ENCODE measurements around the gene CTRB1.

The CTRB1 gene

DNA sequence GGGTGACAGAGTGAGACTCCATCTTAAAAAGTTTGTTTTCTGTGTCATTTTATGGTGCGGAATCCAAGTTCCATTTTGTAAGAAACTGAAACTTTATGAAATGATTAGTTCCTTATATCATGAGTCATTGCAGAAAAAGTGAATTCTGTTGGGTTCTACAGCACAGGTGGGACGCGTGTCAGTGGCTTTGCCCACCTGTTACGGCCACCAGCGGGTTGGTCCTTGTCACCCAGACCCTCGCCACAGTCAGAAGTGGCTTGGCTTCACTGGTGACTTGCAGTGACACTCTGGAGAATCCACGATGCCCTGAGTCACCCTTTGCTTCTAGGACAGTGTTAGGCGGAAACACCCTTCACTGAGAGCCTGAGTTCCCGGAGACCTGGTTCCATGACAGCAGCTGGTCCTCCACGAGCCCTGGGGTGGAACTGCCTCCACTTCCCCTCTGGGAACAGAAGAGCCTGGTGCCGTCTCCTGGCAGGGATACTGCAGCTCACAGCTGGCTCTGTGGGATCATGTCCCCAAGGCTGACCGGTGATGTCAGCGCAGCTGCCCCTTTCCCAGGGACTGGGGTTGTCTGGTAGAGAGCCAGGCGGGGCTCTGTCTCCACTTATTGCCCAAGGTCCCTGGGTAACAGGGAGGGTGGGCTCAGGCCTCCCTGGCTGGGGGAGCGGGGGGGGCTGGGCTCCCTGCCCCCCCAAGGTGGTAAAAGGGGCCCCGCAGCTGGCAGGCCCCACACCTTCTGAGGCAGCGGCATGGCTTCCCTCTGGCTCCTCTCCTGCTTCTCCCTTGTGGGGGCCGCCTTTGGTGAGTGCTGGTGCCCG is at the start of gene CTRB1:
Gene CTRB1, plus strand, starts transcription at position 733 of the 821 bp plus-strand sequence. Its CDS starts 20 bp downstream, at position 753.
- DNase-seq = no peak

DNA sequence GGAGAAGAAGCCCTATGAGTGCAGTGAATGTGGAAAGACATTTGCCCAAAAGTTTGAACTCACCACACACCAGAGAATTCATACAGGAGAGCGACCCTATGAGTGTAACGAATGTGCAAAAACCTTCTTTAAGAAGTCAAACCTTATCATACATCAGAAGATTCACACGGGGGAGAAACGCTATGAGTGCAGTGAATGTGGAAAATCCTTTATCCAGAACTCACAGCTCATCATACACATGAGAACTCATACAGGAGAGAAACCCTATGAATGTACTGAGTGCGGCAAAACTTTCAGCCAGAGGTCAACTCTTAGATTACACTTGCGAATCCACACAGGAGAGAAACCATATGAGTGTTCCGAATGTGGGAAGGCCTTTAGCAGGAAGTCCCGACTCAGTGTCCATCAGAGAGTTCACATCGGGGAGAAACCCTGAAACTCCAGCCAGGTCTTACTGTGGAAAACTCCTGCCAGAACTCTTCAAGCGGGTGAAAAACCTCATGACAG is 48.8 kb upstream of the CTRB1 start:
- no peak for DNase-seq

DNA sequence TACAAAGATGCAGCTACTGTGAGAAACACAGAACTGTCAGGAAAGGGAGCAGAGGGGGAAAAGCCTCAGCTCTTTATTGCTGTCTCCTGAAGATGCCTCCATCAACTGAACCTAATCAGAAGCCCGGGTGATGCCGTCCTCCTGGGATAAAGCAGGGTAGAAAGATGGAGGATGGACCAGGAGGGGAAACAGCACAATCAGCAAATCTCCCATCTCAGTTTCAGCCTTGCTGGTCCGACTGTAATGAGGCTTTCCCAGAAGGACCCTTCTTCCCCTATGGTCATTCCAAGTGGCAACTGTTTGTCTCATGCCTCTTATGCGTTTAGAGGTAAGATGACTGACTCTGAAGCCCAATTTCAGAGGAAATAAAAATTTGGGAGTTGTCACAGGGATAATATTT is 46.2 kb upstream of the CTRB1 start:
- no peak for DNase-seq

DNA sequence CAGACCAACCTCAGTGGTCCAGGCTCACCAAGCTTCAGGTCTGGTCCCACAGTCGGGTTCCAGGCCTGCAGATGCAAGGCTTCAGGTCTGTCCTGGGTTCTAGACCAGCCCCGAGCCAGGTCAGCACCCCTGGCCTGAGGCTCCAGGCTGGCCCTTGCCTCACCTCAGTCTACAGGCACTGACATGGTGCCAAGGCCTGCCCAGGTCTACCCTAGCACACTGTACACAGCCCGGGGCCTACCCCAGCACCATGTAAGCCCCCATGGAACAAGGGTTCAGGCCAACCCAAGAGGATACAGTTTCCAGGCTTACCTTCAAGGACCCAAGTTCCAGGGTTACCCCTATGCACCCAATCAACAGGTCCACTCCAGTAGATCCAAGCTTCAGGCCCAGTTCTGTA is 43.7 kb upstream of the CTRB1 start:
- no peak for DNase-seq

DNA sequence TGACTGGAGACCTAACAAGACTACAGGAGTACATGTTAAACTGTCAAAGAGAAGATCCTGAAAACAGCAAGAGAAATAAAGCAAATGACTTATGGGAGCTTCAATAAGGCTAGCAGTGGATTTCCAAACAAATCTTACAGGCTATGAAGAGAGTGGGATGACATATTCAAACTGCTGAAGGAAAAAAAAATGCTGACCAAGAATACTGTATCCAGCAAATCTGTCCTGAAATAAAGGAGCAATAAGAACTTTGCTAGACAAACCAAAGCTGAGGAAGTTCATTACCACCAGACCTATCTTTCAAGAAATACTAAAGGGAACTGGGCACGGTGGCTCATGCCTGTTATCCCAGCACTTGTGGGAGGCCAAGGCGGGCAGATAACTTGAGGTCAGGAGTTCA is 41.9 kb upstream of the CTRB1 start:
- no peak for DNase-seq

DNA sequence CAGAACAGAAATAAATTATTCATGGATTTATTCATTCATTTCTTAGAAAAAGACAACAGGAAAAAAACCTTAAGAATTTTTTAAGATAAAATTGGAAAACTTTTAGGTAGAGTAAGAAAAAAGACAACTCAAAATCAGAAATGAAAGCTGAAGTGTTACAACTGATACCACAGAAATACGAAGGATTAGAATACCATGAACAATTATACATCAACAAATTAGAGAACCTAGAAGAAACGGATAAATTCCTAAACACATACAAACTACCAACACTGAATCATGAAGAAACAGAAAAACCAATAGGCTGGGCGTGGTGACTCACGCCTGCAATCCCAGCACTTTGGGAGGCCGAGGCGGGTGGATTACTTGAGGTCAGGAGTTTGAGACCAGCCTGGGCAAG is 39.6 kb upstream of the CTRB1 start:
- DNase-seq = no peak

DNA sequence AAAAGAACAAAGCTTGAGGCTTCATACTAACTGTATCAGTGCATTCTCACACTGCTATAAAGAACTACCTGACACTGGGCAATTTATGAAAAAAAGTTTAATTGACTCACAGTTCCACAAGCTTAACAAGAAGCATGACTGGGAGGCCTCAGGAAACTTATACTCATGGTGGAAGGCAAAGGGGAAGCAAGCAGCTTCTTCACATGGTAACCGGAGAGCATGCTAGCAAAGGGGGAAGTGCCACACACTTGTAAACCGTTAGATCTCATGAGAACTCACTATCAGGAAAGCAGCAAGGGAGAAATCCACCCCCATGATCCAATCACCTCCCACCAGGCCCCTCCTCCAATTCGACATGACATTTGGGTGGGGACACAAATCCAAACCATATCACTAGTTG is 37.2 kb upstream of the CTRB1 start:
- DNase-seq = no peak

DNA sequence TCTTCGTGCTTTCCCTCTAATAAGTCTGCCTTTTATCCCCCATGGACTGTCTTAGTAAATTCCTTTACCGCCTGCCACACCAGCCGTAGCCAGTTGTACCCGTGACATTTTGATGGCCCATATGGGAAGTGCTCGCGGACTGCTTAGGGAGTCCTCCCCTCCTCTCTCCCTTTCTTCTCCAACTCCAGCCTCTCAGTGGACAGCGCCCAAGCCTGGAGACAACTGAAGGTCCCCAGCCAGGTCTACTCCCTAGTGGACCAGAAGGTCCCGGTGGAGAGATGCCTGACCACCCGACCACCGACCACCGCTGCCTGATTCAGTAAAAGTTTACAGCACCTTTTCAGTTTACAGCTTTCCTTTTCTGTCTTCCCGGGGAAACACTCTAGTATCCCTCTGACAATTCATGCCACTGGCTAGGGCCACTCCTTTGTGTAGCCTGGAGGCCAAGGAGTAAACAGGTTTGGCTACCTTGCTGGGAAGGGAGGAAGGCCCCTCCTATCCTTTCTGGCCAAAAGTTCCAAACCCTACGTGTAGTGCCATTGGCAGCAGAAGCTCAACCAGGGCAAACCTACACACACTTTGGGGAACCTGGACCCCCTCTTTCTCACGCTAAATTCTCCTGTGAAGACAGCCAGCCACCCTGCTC is 29.8 kb upstream of the CTRB1 start:
- DNase-seq = no peak

DNA sequence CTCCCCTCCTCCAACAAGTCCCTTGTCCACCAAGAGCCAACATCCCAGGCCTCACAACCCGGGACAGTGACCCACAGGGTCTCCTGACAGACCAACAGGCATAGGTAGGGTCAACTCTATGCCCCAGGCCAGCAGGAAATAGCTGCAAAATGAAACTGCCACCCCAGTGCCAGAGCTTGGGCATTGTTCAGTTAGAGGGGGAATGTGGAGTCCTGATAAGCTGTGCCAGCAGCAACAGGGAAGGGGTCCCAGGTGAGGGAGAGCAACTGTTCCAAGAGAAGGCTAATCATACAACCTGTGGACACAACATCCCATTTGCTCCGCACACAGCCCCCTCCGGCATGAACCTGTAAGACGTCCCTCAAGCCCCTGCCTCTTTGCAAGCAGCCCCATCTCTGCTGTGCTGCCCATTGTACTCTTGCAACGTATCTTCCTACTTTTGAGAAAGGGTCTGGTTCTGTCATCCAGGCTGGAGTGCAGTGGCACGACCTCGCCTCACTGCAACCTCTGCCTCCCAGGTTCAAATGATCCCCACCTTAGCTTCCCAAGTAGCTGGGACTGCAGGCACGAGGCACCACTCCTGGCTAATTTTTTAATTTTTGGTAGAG is 29.0 kb upstream of the CTRB1 start:
- no peak for DNase-seq

DNA sequence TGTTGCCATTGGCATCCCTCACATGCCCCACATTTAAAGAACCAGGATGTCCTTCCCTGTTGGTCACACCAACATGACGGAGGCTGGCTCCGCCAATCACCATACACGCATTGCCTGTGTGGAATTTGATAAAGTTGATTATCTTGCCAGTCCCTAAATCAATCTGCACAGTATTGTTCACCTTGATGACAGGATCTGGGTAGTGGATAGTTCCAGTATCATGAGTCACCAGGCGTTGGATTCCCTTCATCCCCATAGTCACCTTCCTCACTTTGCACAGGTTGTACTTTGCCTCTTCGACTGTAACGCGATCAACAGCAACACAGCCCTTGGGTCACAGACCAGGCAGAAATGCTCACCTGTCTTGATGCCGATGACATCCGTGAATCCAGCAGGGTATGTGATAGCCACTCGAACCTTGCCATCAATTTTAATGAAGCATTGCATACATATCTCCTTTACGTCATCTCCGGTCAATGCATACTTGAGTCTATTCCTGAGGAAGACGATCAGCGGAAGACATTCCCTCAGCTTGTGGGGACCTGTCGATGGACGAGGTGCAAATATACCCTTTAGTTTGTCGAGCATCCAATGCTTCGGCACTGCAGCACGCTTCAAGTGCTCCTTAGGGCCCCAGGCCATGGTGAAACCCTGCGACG is 26.1 kb upstream of the CTRB1 start:
- no peak for DNase-seq

DNA sequence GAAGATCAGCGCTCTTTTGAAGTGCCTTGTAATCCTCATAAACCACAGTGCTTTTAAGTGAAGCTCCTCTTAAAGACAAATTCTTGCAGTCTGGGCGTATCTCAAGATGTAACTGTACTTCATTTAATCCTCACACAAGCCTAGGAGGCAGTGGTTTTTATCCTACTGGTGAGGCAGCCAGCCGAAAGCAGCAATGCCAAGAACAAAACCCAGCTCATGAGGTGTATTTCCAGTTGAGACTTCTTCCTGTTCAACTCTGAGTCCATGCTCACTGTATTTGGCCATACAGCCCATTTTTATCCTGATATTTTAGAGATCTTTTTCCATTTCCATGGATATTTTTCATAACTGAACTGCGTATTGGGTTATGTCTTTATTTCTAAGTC is 25.5 kb upstream of the CTRB1 start:
- no peak for DNase-seq

DNA sequence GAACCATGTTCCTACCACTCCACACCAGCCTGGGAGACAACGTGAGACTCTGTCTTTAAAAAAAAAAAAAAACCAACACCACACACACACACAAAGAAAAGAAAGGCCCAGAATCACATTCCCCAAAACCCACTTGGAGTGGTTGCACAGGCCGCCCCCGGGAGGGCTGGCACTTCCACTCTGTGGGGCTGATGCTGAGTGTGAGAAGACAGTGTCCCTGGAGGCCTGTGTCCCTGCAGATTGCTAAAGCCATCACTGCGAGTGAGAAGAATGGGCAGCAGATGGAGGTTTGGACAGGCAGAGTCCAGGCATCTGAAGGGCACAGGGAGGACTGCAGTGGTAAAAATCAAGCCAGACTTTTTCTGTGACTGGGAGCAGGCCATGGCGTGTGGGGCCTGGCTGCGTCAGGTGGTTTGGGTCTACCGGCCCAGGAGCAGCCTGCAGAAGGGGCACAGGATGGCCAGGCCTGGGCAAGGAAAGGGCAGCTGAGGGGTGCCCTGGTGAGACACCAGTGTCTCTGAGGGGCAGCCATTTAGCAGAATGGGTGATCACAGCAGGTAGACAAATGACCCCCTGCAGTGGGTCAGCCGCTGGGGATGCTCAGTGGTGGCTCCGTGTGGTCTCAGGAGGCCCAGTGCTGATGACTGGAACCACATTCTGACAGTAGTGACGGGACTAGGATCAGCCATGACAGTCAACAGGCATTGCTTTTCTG is 24.9 kb upstream of the CTRB1 start:
- DNase-seq = no peak

DNA sequence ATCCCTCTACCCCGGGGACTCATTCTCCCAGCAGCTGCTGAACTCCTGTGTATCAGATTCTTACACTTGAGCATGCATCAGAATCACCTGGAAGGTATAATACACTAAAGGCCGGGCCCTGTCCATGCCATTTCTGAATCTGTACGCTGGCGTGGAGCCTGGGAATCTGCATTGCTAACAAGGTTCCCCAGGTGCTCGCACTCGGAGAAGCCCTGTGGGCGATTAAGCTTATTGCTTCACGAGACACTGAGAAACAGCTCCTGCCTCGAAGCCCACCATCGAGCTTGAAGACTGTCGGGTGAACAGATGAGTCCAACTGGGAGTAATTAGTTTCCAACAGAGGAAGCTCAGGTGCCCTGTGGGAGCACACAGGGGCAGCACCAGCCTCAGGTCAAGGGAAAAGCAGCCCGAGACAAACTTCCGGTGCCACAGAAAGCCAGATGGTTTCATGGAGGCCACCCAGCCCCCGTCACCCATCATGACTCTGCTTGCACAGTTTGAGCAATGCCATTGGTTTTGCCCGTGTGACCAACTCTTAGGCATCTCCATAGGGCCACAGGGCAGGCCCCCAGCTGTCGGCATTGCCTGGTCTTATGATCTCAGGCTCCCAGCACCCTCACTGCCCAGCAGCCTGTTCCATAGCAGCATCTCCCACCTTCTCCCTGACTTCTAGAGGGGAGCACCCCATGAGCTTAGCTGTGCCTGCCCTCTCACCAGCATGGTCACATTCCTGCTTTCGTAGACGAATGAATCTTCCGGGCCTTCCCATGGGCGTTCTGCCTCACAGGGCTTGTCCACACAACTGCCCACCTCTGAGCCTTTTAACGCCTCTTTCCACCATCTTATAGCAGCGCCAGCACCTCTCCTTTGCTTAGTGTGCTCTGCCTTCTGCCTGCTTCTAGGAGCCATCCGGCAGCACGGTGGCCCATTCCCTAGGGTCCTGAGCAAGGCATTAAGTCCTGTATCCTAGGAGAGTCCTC is 22.7 kb upstream of the CTRB1 start:
- no peak for DNase-seq

DNA sequence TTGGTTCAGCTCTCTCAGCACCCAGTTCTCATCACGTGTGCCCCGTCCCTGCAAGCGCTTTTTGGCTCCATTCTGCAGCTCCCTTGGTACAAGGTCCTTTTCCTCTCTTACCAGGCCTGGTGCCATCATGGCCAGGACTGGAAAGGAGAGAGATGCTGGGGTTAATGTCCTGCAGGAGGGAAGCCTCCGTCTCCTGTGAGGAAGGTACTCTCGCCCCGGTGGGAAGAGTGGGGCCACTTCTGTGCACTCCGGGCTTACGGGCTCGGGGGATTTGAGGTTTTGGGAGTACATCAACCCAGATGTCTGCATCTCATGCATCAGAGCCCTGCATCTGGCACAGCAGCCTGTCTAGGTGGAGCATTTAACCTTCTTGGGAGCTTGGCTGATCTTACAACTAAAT is 22.0 kb upstream of the CTRB1 start:
- DNase-seq = no peak

DNA sequence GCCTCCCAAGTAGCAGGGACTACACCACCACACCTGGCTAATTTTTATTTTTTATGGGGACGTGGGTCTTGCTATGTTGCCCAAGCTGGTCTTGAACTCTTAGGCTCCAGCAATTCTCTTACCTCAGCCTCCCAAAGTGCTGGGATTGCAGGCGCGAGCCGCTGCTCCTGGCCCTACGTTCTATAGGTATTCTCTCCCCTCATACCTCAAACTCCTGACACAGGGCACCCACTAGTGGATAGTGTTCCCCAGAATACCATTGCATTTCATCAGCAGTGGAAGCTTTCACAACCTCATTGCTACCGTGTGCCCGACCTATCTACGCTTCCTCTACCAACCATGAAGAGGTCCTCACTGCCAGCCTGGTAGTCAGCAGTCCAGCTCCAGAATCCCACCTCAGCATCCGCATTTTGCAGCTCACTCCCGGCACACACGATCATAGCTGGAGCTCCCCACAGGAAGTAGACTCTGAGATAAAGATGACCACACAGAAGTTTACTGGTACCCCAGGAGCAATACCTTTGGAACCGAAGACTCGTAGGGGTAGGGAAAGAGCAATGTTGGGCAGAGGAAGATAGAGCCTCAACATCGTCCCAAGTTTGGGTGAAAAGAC is 21.2 kb upstream of the CTRB1 start:
- DNase-seq = no peak

DNA sequence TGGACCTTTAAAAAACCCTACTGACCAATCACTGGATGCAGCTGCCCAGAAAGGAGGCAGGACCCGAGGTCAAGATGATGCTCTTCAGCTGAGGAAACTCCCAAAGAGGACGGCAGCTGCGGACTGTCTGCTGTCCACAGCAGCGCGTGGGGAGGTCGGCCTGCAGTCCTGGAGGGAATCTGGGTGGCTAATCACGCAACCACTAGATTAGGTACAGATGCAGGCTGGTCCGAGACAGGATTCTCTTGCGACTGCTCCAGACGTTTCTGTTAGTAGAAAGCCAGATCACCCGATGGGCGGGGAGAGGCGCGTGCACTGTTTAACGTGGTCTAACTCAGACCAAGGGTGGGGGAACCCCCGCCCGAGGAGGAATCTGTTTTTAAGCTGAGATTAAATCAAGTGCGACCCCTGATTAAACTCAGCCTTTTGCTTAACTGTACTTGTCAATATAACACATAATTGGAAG is 20.6 kb upstream of the CTRB1 start:
- DNase-seq = no peak

DNA sequence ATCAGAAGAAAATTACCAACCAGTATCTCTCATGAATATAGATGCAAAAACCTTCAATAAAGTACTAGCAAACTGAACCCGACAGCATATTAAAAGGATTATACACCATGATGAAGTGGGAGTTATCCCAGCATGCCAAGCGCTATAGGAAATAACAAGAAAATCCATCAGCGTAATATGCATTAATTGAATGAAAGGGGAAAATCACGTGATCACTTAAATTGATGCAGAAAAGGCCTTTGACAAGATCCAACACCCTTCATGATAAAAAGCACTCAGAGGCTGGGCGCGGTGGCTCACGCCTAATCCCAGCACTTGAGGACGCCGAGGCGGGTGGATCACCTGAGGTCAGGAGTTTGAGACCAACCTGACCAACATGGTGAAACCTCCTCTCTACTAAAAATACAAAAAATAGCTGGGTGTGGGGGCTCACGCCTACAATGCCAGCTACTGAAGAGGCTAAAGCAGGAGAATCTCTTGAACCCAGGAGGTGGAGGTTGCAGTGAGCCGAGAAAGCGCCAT is 16.7 kb upstream of the CTRB1 start:
- DNase-seq = no peak

DNA sequence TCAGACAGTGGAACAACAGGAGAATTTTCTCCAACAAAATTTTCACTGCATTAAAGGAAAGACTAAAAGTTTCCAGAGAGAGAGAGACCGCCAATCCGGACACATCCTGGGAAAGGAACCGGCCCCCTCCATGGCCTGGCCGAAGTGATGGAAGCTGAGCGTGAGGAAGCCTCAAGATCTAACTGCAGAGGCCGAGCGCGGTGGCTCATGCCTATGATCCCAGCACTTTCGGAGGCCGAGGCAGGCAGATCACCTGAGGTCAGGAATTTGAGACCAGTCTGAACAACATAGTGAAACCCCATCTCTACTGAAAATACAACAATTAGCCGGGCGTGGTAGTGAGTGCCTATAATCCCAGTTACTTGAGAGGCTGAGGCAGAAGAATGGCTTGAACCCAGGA is 15.7 kb upstream of the CTRB1 start:
- no peak for DNase-seq

DNA sequence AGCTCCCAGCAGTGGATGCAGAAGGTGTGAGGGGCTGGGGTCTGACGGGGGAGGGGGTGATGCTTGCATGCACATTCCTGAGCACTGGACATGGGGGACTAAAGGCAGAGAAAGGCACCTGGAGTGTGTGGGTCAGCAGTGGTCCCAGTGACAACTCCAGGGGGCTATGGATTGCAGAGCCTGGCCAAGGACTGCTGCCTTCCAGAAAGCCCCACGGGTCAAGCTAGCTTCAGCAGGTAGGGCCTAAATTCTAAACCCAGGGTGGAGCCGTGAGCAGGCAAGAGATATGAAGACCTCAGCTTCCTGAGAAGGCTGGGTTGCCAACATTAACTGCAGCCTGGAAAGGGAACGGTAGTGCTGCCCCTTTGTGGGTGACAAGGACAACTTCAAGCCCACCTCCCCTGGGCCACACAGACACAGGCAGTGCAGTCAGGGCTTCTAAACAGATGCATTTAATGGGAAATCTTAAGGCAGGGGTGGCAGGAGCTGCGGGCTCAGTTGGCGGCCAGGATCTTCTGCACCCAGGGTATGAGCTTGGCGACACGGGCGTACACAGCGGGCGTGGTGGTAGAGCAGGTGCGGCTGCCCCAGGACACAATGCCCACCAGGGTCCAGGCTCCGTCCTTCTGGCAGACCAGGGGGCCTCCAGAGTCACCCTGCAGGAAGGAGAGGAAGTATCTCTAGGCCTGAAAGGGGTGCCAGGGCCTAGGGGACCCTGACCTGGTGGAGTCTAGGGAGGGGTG is 14.9 kb upstream of the CTRB1 start:
- no peak for DNase-seq

DNA sequence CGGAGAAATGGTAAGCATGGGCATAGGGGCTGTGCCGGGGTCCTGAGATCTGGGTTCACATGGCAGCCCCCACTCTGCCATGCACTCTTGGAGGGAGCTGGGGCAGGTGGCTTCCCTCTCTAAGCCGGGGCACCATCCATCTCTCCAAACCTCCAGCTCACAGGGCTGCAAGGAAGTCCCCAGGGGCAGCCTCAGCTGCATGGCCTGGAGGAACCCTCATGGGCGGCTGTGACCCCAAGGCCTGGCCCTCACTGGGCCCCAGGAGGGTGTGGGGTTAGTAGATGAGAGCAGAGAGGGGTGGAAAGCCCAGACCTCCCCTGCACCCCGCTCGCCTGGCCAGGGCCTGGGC is 14.4 kb upstream of the CTRB1 start:
- DNase-seq = no peak

All from NK-92 treated with Interleukin-12 subunit alpha and Interleukin-12 subunit beta, amount 100 ng/mL, for 24 hours (cell line).